DOHH2 (cell line): ENCODE data around the gene TRAF5.

Experiments used
- H3F3A ChIP-seq: fragments of 200-600 bp; sonication (generic), shearing (Covaris generic); 2 replicates; pipeline ENCODE4 v1.6.0; 2016; ENCODE audit warnings: antibody characterized with exemption, mild to moderate bottlenecking; ENCODE audit not compliant: control insufficient read depth, insufficient read depth
- H3K27ac ChIP-seq: fragments of 200-600 bp; sonication (generic); 2 replicates; pipeline ENCODE4 v1.5.1; 2014; ENCODE audit warnings: low read depth, mild to moderate bottlenecking, low read length, moderate library complexity
- H3K27me3 ChIP-seq: fragments of 200-600 bp; sonication (generic); 2 replicates; pipeline ENCODE4 v1.6.1; 2014; ENCODE audit warnings: mild to moderate bottlenecking, low read length, mixed read lengths; ENCODE audit not compliant: control insufficient read depth
- H3K36me3 ChIP-seq: fragments of 200-600 bp; sonication (generic); 2 replicates; pipeline ENCODE4 v1.6.1; 2014; ENCODE audit warnings: mild to moderate bottlenecking, low read length, moderate library complexity, mixed read lengths; ENCODE audit not compliant: control insufficient read depth
- H3K4me1 ChIP-seq: fragments of 200-600 bp; sonication (generic); 2 replicates; pipeline ENCODE4 v1.6.1; 2014; ENCODE audit warnings: mild to moderate bottlenecking, low read length, mixed read lengths; ENCODE audit not compliant: control insufficient read depth
- H3K4me2 ChIP-seq: fragments of 200-600 bp; sonication (generic); 2 replicates; pipeline ENCODE4 v1.6.0; 2014; ENCODE audit warnings: mild to moderate bottlenecking, low read length, moderate library complexity
- H3K4me3 ChIP-seq: fragments of 200-600 bp; sonication (generic); 2 replicates; pipeline ENCODE4 v1.5.1; 2014; ENCODE audit warnings: mild to moderate bottlenecking, low read length, mixed read lengths
- H3K79me2 ChIP-seq: fragments of 200-600 bp; sonication (generic); 2 replicates; pipeline ENCODE4 v1.6.1; 2014; ENCODE audit warnings: mild to moderate bottlenecking, low read length, mixed read lengths; ENCODE audit not compliant: control insufficient read depth
- H3K9me2 ChIP-seq: fragments of 200-600 bp; sonication (generic); replicated peaks from 2 replicates; pipeline ENCODE4 v1.6.1; 2014; ENCODE audit warnings: mild to moderate bottlenecking, low read length, mixed read lengths; ENCODE audit not compliant: control insufficient read depth
- H3K9me3 ChIP-seq: fragments of 200-600 bp; sonication (generic); 2 replicates; pipeline ENCODE4 v1.6.1; 2014; ENCODE audit warnings: antibody characterized with exemption, low read length, mixed read lengths; ENCODE audit not compliant: control insufficient read depth, insufficient read depth
- H4K20me1 ChIP-seq: fragments of 200-600 bp; sonication (generic); 2 replicates; pipeline ENCODE4 v1.6.0; 2014; ENCODE audit warnings: low read depth, mild to moderate bottlenecking, antibody characterized with exemption, low read length, moderate library complexity; ENCODE audit not compliant: control insufficient read depth, insufficient read depth
- CTCF ChIP-seq: fragments of 200-600 bp; sonication (generic); IDR thresholded peaks from one replicate; pipeline ENCODE4 v1.5.1; 2014; ENCODE audit warnings: antibody characterized with exemption, mild to moderate bottlenecking, low read depth, low read length; ENCODE audit not compliant: poor library complexity, severe bottlenecking
- EZH2phosphoT487 ChIP-seq: fragments of 200-600 bp; sonication (generic); IDR thresholded peaks from 2 replicates; pipeline ENCODE4 v1.6.1; 2017; ENCODE audit warnings: borderline replicate concordance, mild to moderate bottlenecking, antibody characterized with exemption, low read length, moderate library complexity, mixed read lengths

Gene TRAF5

GRCh38 chr1:211340622-211341507 is 14.2 kb downstream of the TRAF5 start:
- peaks cover 96% of the 10 kb centered on the region for H3K79me2 ChIP-seq
- H3K27me3 ChIP-seq = no peaks in the 10 kb centered on the region
- no peaks in the 10 kb centered on the region for H3K9me2 ChIP-seq
- peaks cover 58% of the 10 kb centered on the region for H3K4me1 ChIP-seq
- no peak overlapping the region for H3K27ac ChIP-seq
- H3K36me3 ChIP-seq = peaks cover 38% of the 10 kb centered on the region
- TF ChIP-seq CTCF (no peak), EZH2phosphoT487 (no peak)
- no peaks in the 10 kb centered on the region for H3K9me3 ChIP-seq
- H3K4me2 ChIP-seq = no peak overlapping the region
- H3F3A ChIP-seq = no peaks in the 10 kb centered on the region
- peaks cover 16% of the 10 kb centered on the region for H4K20me1 ChIP-seq
- no peak overlapping the region for H3K4me3 ChIP-seq

- Histone ChIP-seq H3K9me3 (no peaks in the 10 kb centered on the region), H3K4me2 (no peak overlapping the region), H3K4me3 (no peak overlapping the region), H3K9me2 (no peaks in the 10 kb centered on the region), H3K36me3 (peaks cover 29% of the 10 kb centered on the region), H4K20me1 (peaks cover 5% of the 10 kb centered on the region; the same call in 1 of the 2 replicates), H3K4me1 (peaks cover 46% of the 10 kb centered on the region), H3F3A (no peaks in the 10 kb centered on the region), H3K27ac (no peak overlapping the region), H3K27me3 (no peaks in the 10 kb centered on the region), H3K79me2 (peaks cover 96% of the 10 kb centered on the region)
- TF ChIP-seq EZH2phosphoT487 (no peak), CTCF (no peak)
These were observed 15.4 kb downstream of the TRAF5 start for GRCh38 chr1:211341999-211342398.

DNA sequence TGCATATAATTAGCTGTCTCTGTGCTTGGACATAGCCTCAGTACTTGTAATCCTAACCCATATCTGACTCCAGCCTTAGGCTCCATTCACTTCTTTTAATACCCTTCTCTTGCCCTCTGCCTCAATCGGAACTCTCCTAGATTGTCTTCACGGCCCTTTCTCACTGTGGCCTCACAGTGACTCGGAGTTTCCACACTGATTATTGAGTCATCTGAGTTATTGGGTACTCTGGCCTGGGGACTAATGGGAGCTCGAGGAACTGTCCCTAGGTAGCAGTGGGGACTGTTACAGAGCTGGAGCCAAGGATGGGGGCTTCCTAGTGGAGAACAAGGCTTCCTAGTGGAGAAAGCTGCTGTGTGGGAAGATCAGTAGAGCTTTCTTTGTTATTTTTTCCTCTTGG is 17.0 kb downstream of the TRAF5 start:
- no peaks in the 10 kb centered on the region for H3K27me3 ChIP-seq
- no peaks in the 10 kb centered on the region for H3F3A ChIP-seq
- TF ChIP-seq CTCF (no peak), EZH2phosphoT487 (no peak)
- peaks cover 93% of the 10 kb centered on the region for H3K79me2 ChIP-seq
- H3K4me1 ChIP-seq = peaks cover 37% of the 10 kb centered on the region
- H3K4me2 ChIP-seq = no peak overlapping the region
- H3K9me2 ChIP-seq = no peaks in the 10 kb centered on the region
- peaks cover 18% of the 10 kb centered on the region for H3K36me3 ChIP-seq
- no peak overlapping the region for H3K4me3 ChIP-seq
- no peaks in the 10 kb centered on the region for H4K20me1 ChIP-seq
- H3K27ac ChIP-seq = no peak overlapping the region
- no peaks in the 10 kb centered on the region for H3K9me3 ChIP-seq
